Measurements from ENCODE around the gene GALK1. TPM values are rescaled to one million over a fixed set of nuclear protein-coding genes. Genes with fewer than 3 reads are reported as not detected.

Gene GALK1
- total and polyA plus RNA-seq, 2 of the 13 experiments (the other 11 are each of a cell fraction or from before 2014, with no cell fraction given): 59.9 to 93.6 TPM

DNA sequence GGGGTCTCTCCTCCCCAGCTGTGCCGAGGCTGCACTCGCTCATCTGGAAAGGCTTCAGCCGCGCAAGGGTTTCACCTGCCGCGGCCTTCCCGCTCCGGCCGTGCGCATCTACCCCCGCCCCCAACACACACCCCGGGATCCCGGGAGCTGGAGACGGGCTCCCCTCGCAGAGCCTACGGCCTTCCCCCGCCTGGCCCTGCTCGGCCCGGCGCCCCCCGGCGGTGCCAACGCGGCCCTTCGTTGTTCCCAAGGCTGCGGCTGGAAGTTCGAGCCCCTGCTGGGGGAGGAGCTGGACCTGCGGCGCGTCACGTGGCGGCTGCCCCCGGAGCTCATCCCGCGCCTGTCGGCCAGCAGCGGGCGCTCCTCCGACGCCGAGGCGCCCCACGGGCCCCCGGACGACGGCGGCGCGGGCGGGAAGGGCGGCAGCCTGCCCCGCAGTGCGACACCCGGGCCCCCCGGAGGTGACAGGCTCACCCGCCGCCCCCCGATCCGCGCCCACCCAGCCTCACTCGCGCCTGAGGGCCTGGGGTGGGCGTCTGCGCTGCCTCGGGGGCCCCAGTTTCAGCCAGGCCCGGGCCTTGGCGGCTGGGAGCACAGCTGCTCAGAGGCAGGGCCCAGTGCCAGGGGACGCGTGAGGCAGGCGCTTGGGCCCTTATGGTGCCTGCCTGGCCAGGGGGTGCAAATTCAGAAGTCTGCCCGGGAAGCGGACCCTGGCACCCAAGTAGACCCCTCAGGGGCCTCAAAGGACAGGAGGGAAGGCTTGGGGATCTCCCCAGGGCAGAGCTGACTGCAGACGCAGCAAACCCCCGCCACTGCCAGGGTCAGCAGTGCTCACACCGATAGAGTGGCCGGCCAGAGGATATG is 11.2 kb downstream of the GALK1 start (continued):
- TF ChIP-seq ZNF225 (CRISPR knock-in tag; IDR thresholded peaks at IDR 0.05) (0 out of 2 replicates have a peak, but pooled peaks have one; percentile 45), NR3C1 (CRISPR knock-in tag; IDR thresholded peaks at IDR 0.05) (no peak), ZNF329 (CRISPR knock-in tag; IDR thresholded peaks at IDR 0.05; ENCODE audit: low read depth) (no peak), ZMAT3 (CRISPR knock-in tag; conservative IDR thresholded peaks at IDR 0.05) (peak; percentile 34; the same call in 1 of the 2 replicates), NFYC (CRISPR knock-in tag; IDR thresholded peaks at IDR 0.05) (no peak), ZNF264 (CRISPR knock-in tag; IDR thresholded peaks at IDR 0.05) (0 out of 2 replicates have a peak, but pooled peaks have one; percentile 7), ONECUT2 (CRISPR knock-in tag; IDR thresholded peaks at IDR 0.05) (no peak), ZNF446 (CRISPR knock-in tag; IDR thresholded peaks at IDR 0.05) (no peak), HNF4A (CRISPR knock-in tag; IDR thresholded peaks at IDR 0.05) (no peak), KMT2B (CRISPR knock-in tag; IDR thresholded peaks at IDR 0.05) (peak; percentile 40; the same call in 1 of the 2 replicates), CENPX (CRISPR knock-in tag; IDR thresholded peaks at IDR 0.05) (no peak), ZNF296 (CRISPR knock-in tag; conservative IDR thresholded peaks at IDR 0.05) (no peak), ZNF747 (CRISPR knock-in tag; IDR thresholded peaks at IDR 0.05; ENCODE audit: borderline replicate concordance) (no peak), MBD4 (IDR thresholded peaks at IDR 0.05; ENCODE audit: borderline replicate concordance, low read length) (no peak), RAD21 (CRISPR knock-in tag; IDR thresholded peaks at IDR 0.05) (peak; percentile 74), ERF (CRISPR knock-in tag; IDR thresholded peaks at IDR 0.05) (peak; percentile 21; the same call in 1 of the 2 replicates), MXI1 (IDR thresholded peaks at IDR 0.05; ENCODE audit: borderline replicate concordance, low read depth, low read length) (peak; percentile 72; the same call in 1 of the 3 replicates), ZFP1 (CRISPR knock-in tag; IDR thresholded peaks at IDR 0.05) (no peak), NR2F1 (CRISPR knock-in tag; IDR thresholded peaks at IDR 0.05) (no peak), HCFC1 (IDR thresholded peaks at IDR 0.05; ENCODE audit: low read depth, low read length) (no peak), MZF1 (CRISPR knock-in tag; IDR thresholded peaks at IDR 0.05; ENCODE audit: borderline replicate concordance) (0 out of 2 replicates have a peak, but pooled peaks have one; percentile 7), AGO1 (IDR thresholded peaks at IDR 0.05; ENCODE audit: low read depth, low read length, poor library complexity, severe bottlenecking) (peak; percentile 20)
- TF ChIP-seq, protein P1, sequence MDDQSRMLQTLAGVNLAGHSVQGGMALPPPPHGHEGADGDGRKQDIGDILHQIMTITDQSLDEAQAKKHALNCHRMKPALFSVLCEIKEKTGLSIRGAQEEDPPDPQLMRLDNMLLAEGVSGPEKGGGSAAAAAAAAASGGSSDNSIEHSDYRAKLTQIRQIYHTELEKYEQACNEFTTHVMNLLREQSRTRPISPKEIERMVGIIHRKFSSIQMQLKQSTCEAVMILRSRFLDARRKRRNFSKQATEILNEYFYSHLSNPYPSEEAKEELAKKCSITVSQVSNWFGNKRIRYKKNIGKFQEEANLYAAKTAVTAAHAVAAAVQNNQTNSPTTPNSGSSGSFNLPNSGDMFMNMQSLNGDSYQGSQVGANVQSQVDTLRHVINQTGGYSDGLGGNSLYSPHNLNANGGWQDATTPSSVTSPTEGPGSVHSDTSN (CRISPR knock-in tag; IDR thresholded peaks at IDR 0.05; ENCODE audit: borderline replicate concordance): peak; percentile 77; the same call in 1 of the 2 replicates
- TF ChIP-seq, protein P2, sequence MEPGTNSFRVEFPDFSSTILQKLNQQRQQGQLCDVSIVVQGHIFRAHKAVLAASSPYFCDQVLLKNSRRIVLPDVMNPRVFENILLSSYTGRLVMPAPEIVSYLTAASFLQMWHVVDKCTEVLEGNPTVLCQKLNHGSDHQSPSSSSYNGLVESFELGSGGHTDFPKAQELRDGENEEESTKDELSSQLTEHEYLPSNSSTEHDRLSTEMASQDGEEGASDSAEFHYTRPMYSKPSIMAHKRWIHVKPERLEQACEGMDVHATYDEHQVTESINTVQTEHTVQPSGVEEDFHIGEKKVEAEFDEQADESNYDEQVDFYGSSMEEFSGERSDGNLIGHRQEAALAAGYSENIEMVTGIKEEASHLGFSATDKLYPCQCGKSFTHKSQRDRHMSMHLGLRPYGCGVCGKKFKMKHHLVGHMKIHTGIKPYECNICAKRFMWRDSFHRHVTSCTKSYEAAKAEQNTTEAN (CRISPR knock-in tag; conservative IDR thresholded peaks at IDR 0.05): peak; percentile 73; the same call in 1 of the 2 replicates
- TF ChIP-seq, protein P3, sequence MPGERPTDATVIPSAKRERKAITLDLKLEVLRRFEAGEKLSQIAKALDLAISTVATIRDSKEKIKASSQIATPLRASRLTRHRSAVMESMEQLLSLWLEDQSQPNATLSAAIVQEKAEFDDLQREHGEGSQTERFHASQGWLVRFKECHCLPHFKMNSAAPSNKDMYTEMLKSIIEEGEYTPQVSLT (CRISPR knock-in tag; IDR thresholded peaks at IDR 0.05; ENCODE audit: borderline replicate concordance, low read depth): no peak
- TF ChIP-seq, protein P4, sequence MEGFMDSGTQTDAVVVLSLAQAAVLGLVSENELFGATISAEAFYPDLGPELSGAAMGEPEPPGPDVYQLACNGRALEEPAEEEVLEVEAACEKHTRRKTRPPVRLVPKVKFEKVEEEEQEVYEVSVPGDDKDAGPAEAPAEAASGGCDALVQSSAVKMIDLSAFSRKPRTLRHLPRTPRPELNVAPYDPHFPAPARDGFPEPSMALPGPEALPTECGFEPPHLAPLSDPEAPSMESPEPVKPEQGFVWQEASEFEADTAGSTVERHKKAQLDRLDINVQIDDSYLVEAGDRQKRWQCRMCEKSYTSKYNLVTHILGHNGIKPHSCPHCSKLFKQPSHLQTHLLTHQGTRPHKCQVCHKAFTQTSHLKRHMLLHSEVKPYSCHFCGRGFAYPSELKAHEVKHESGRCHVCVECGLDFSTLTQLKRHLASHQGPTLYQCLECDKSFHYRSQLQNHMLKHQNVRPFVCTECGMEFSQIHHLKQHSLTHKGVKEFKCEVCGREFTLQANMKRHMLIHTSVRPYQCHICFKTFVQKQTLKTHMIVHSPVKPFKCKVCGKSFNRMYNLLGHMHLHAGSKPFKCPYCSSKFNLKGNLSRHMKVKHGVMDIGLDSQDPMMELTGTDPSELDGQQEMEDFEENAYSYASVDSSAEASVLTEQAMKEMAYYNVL (CRISPR knock-in tag; IDR thresholded peaks at IDR 0.05; ENCODE audit: borderline replicate concordance): peak; percentile 26; the same call in 1 of the 2 replicates

Data from HepG2 (cell line).